ENCODE results near the gene CYB5A. TPM values are rescaled to one million over a fixed set of nuclear protein-coding genes. Genes with fewer than 3 reads are reported as not detected.

The CYB5A gene
- total RNA-seq, 1 experiment from 2014 or later: 143 TPM

DNA sequence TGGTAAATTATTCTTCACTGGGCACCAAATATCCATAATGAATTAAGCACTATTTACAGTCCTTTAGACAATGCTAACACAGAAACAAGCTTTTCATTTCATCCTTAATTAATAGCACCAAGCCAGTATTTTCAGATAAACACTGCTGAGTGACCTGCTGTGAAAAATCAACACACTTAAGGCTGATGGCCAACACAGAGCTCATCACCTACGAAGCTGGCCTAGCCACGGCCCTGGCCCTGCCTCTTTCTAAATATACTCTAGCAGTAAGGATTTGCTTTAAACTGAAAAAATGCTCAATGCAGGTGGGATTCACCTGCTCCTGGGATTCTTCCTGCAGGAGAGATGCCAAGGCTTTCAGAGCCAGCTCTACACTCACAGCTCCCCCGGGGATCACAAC lies 18.4 kb downstream of the CYB5A start:
- Mint-ChIP-seq H3K36me3 (ENCODE audit: insufficient read depth, unreplicated experiment) (peaks cover 4% of the 10 kb centered on the region), H3K4me1 (ENCODE audit: low read depth, unreplicated experiment) (peaks cover 25% of the 10 kb centered on the region), H3K27me3 (ENCODE audit: unreplicated experiment) (no peaks in the 10 kb centered on the region), H3K4me3 (ENCODE audit: low read depth, unreplicated experiment) (no peak overlapping the region), H3K9me3 (ENCODE audit: low read depth, unreplicated experiment) (no peaks in the 10 kb centered on the region), H3K27ac (ENCODE audit: unreplicated experiment) (no peak overlapping the region)
- CTCF ChIA-PET: no interaction called here
- BruUV-seq (replicated peaks): no TSS peak
- no peak for DNase-seq
- intact Hi-C loops (cut with micrococcal nuclease; ENCODE audit: unreplicated experiment): no loop called here
- TF ChIP-seq CTCF (IDR thresholded peaks at IDR 0.05; ENCODE audit: unreplicated experiment): no peak

- intact Hi-C loops (cut with micrococcal nuclease; ENCODE audit: unreplicated experiment): no loop called here
- Mint-ChIP-seq H3K27me3 (ENCODE audit: unreplicated experiment) (no peaks in the 10 kb centered on the region), H3K4me1 (ENCODE audit: low read depth, unreplicated experiment) (peaks cover 23% of the 10 kb centered on the region), H3K9me3 (ENCODE audit: low read depth, unreplicated experiment) (no peaks in the 10 kb centered on the region), H3K4me3 (ENCODE audit: low read depth, unreplicated experiment) (no peak overlapping the region), H3K27ac (ENCODE audit: unreplicated experiment) (no peak overlapping the region), H3K36me3 (ENCODE audit: insufficient read depth, unreplicated experiment) (no peaks in the 10 kb centered on the region)
- no TSS peak for BruUV-seq (replicated peaks)
- DNase-seq: no peak
- no peak for TF ChIP-seq CTCF (IDR thresholded peaks at IDR 0.05; ENCODE audit: unreplicated experiment)
- CTCF ChIA-PET: no interaction called here
Measured at GRCh38 chr18:74271635-74272034, 20.1 kb downstream of the CYB5A start.

- Mint-ChIP-seq H3K36me3 (ENCODE audit: insufficient read depth, unreplicated experiment) (no peaks in the 10 kb centered on the region), H3K27me3 (ENCODE audit: unreplicated experiment) (no peaks in the 10 kb centered on the region), H3K4me1 (ENCODE audit: low read depth, unreplicated experiment) (peaks cover 19% of the 10 kb centered on the region), H3K27ac (ENCODE audit: unreplicated experiment) (no peak overlapping the region), H3K9me3 (ENCODE audit: low read depth, unreplicated experiment) (no peaks in the 10 kb centered on the region), H3K4me3 (ENCODE audit: low read depth, unreplicated experiment) (no peak overlapping the region)
- no peak for TF ChIP-seq CTCF (IDR thresholded peaks at IDR 0.05; ENCODE audit: unreplicated experiment)
- BruUV-seq (replicated peaks): no TSS peak
- DNase-seq: no peak
- CTCF ChIA-PET: no interaction called here
- intact Hi-C loops (cut with micrococcal nuclease; ENCODE audit: unreplicated experiment): no loop called here
Measured at GRCh38 chr18:74268933-74269620, 22.7 kb downstream of the CYB5A start.

DNA sequence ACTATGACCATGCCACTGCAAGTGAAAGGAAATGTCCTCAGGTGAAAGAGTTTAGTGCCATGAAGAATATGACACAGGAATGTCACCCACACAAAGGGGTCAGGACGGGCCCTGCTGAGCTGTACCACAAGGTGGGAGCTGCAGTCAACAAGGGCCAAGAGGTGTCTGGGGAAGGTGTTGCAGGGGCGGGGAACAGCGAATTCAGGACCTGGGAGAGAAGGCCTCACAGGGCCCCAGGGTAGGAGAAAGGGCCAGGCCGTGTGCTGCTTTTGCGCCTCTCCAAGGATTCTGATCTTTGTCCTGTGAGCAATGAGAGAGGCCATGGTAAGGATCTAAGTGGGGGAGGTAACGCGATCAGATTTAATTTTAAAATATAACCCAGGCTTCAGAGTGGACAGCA lies 23.6 kb downstream of the CYB5A start:
- no peaks in the 10 kb centered on the region for H3K27me3 Mint-ChIP-seq (ENCODE audit: unreplicated experiment)
- H3K36me3 Mint-ChIP-seq (ENCODE audit: insufficient read depth, unreplicated experiment): peaks cover 4% of the 10 kb centered on the region
- DNase-seq: no peak
- H3K4me3 Mint-ChIP-seq (ENCODE audit: low read depth, unreplicated experiment): no peak overlapping the region
- BruUV-seq (replicated peaks): no TSS peak
- no peak for TF ChIP-seq CTCF (IDR thresholded peaks at IDR 0.05; ENCODE audit: unreplicated experiment)
- H3K9me3 Mint-ChIP-seq (ENCODE audit: low read depth, unreplicated experiment): no peaks in the 10 kb centered on the region
- intact Hi-C loops (cut with micrococcal nuclease; ENCODE audit: unreplicated experiment): no loop called here
- H3K4me1 Mint-ChIP-seq (ENCODE audit: low read depth, unreplicated experiment): peaks cover 19% of the 10 kb centered on the region
- CTCF ChIA-PET: no interaction called here
- no peak overlapping the region for H3K27ac Mint-ChIP-seq (ENCODE audit: unreplicated experiment)
